WTC11 (cell line): ENCODE data around the gene HSPA1B. TPM values are rescaled to one million over a fixed set of nuclear protein-coding genes. Genes with fewer than 3 reads are reported as not detected.

Source experiments
- ATF1 ChIP-seq: sonication (generic); formaldehyde crosslinking; IDR thresholded peaks from 2 replicates; pipeline ENCODE4 v1.8.1; 2023; ENCODE audit warnings: mild to moderate bottlenecking, moderate library complexity, missing genetic modification reagents
- ESRRA ChIP-seq: sonication (generic); formaldehyde crosslinking; IDR thresholded peaks from 2 replicates; pipeline ENCODE4 v1.8.1; 2022; ENCODE audit warnings: mild to moderate bottlenecking, missing genetic modification reagents, borderline replicate concordance
- FOXK1 ChIP-seq: sonication (generic); formaldehyde crosslinking; IDR thresholded peaks from 2 replicates; pipeline ENCODE4 v1.8.0; 2022; ENCODE audit warnings: mild to moderate bottlenecking, moderate library complexity, missing genetic modification reagents
- GABPB1 ChIP-seq: sonication (generic); formaldehyde crosslinking; IDR thresholded peaks from 2 replicates; pipeline ENCODE4 v1.8.1; 2023; ENCODE audit warnings: mild to moderate bottlenecking, missing genetic modification reagents
- NFATC4 ChIP-seq: fragments of 250-450 bp; sonication (Bioruptor Pico); IDR thresholded peaks from 2 replicates; pipeline ENCODE4 v1.9.0; 2021; ENCODE audit warnings: mild to moderate bottlenecking
- NFYB ChIP-seq: sonication (generic); formaldehyde crosslinking; conservative IDR thresholded peaks from 2 replicates; pipeline ENCODE4 v1.8.0; 2022; ENCODE audit warnings: low read depth, missing genetic modification reagents
- RELA ChIP-seq: sonication (generic); formaldehyde crosslinking; IDR thresholded peaks from 2 replicates; pipeline ENCODE4 v1.8.1; 2022; ENCODE audit warnings: missing genetic modification reagents, mild to moderate bottlenecking, borderline replicate concordance
- SP1 ChIP-seq: sonication (generic); formaldehyde crosslinking; conservative IDR thresholded peaks from 2 replicates; pipeline ENCODE4 v1.8.1; 2022; ENCODE audit warnings: missing genetic modification reagents
- ZBTB21 ChIP-seq: sonication (generic); formaldehyde crosslinking; IDR thresholded peaks from 2 replicates; pipeline ENCODE4 v1.8.1; 2023; ENCODE audit warnings: mild to moderate bottlenecking, missing genetic modification reagents, borderline replicate concordance
- ZNF138 ChIP-seq: sonication (generic); formaldehyde crosslinking; conservative IDR thresholded peaks from 2 replicates; pipeline ENCODE4 v1.8.1; 2022; ENCODE audit warnings: mild to moderate bottlenecking, moderate library complexity, missing genetic modification reagents
- ZNF219 ChIP-seq: sonication (generic); formaldehyde crosslinking; IDR thresholded peaks from 2 replicates; pipeline ENCODE4 v1.8.0; 2023; ENCODE audit warnings: missing genetic modification reagents, mild to moderate bottlenecking, borderline replicate concordance
- total RNA-seq: library from RNA; stranded (reverse); gene quantifications from 3 replicates; pipeline ENCODE4 v1.2.3, GENCODE V29; 2021
- TF ChIP-seq, protein P1 (sequence below): sonication (generic); formaldehyde crosslinking; IDR thresholded peaks from 2 replicates; pipeline ENCODE4 v1.8.1; 2023; ENCODE audit warnings: mild to moderate bottlenecking, missing genetic modification reagents, borderline replicate concordance
- TF ChIP-seq, protein P2 (sequence below): sonication (generic); formaldehyde crosslinking; IDR thresholded peaks from 2 replicates; pipeline ENCODE4 v1.8.0; 2022; ENCODE audit warnings: mild to moderate bottlenecking, missing genetic modification reagents
- TF ChIP-seq, protein P3 (sequence below): fragments of 200-600 bp; IDR thresholded peaks from 2 replicates; pipeline ENCODE4 v1.8.0; 2022; ENCODE audit warnings: antibody characterized with exemption
- TF ChIP-seq, protein P4 (sequence below): fragments of 250-450 bp; sonication (Bioruptor Pico); IDR thresholded peaks from 2 replicates; pipeline ENCODE4 v1.9.0; 2021; ENCODE audit warnings: mild to moderate bottlenecking
- TF ChIP-seq, protein P5 (sequence below): sonication (generic); formaldehyde crosslinking; IDR thresholded peaks from 2 replicates; pipeline ENCODE4 v1.8.1; 2023; ENCODE audit warnings: mild to moderate bottlenecking, missing genetic modification reagents, moderate library complexity
- TF ChIP-seq, protein P6 (sequence below): sonication (generic); formaldehyde crosslinking; IDR thresholded peaks from 2 replicates; pipeline ENCODE4 v1.8.0; 2023; ENCODE audit warnings: missing genetic modification reagents, mild to moderate bottlenecking, borderline replicate concordance
- TF ChIP-seq, protein P7 (sequence below): sonication (generic); formaldehyde crosslinking; IDR thresholded peaks from 2 replicates; pipeline ENCODE4 v1.8.1; 2023; ENCODE audit warnings: mild to moderate bottlenecking, missing genetic modification reagents
- TF ChIP-seq, protein P8 (sequence below): sonication (generic); formaldehyde crosslinking; IDR thresholded peaks from 2 replicates; pipeline ENCODE4 v1.8.0; 2022; ENCODE audit warnings: mild to moderate bottlenecking, missing genetic modification reagents

The HSPA1B gene
- total RNA-seq, 1 experiment from 2014 or later: 75.3 TPM

DNA sequence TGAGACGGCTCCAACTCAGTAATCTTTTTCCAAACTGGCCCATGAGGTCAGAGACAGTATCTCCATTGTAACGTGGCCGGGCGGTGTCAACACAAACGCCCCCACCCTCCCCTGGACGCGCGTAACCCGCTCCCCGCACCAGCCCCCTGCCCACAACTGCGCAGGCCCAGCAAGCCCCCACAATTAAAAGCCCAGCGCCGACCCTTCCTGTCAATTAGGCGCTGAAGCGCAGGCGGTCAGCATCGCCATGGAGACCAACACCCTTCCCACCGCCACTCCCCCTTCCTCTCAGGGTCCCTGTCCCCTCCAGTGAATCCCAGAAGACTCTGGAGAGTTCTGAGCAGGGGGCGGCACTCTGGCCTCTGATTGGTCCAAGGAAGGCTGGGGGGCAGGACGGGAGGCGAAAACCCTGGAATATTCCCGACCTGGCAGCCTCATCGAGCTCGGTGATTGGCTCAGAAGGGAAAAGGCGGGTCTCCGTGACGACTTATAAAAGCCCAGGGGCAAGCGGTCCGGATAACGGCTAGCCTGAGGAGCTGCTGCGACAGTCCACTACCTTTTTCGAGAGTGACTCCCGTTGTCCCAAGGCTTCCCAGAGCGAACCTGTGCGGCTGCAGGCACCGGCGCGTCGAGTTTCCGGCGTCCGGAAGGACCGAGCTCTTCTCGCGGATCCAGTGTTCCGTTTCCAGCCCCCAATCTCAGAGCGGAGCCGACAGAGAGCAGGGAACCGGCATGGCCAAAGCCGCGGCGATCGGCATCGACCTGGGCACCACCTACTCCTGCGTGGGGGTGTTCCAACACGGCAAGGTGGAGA lies 12.3 kb upstream of the HSPA1B start, which contains the start of the genes HSPA1A and HSPA1L (continued):
- TF ChIP-seq FOXK1 (0 out of 2 replicates have a peak, but pooled peaks have one; percentile 39), ESRRA (CRISPR knock-in tag) (no peak), ZNF219 (no peak), ATF1 (CRISPR knock-in tag) (no peak), SP1 (peak; percentile 17; the same call in 1 of the 2 replicates), NFYB (CRISPR knock-in tag) (peak; percentile 66), GABPB1 (CRISPR knock-in tag) (peak; percentile 56), ZBTB21 (no peak), RELA (no peak), ZNF138 (CRISPR knock-in tag) (no peak), NFATC4 (CRISPR knock-in tag) (no peak)
- TF ChIP-seq, protein P1, sequence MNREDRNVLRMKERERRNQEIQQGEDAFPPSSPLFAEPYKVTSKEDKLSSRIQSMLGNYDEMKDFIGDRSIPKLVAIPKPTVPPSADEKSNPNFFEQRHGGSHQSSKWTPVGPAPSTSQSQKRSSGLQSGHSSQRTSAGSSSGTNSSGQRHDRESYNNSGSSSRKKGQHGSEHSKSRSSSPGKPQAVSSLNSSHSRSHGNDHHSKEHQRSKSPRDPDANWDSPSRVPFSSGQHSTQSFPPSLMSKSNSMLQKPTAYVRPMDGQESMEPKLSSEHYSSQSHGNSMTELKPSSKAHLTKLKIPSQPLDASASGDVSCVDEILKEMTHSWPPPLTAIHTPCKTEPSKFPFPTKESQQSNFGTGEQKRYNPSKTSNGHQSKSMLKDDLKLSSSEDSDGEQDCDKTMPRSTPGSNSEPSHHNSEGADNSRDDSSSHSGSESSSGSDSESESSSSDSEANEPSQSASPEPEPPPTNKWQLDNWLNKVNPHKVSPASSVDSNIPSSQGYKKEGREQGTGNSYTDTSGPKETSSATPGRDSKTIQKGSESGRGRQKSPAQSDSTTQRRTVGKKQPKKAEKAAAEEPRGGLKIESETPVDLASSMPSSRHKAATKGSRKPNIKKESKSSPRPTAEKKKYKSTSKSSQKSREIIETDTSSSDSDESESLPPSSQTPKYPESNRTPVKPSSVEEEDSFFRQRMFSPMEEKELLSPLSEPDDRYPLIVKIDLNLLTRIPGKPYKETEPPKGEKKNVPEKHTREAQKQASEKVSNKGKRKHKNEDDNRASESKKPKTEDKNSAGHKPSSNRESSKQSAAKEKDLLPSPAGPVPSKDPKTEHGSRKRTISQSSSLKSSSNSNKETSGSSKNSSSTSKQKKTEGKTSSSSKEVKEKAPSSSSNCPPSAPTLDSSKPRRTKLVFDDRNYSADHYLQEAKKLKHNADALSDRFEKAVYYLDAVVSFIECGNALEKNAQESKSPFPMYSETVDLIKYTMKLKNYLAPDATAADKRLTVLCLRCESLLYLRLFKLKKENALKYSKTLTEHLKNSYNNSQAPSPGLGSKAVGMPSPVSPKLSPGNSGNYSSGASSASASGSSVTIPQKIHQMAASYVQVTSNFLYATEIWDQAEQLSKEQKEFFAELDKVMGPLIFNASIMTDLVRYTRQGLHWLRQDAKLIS (CRISPR knock-in tag): no peak
- TF ChIP-seq, protein P2, sequence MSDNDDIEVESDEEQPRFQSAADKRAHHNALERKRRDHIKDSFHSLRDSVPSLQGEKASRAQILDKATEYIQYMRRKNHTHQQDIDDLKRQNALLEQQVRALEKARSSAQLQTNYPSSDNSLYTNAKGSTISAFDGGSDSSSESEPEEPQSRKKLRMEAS: peak; percentile 36; the same call in 1 of the 2 replicates
- TF ChIP-seq, protein P3, sequence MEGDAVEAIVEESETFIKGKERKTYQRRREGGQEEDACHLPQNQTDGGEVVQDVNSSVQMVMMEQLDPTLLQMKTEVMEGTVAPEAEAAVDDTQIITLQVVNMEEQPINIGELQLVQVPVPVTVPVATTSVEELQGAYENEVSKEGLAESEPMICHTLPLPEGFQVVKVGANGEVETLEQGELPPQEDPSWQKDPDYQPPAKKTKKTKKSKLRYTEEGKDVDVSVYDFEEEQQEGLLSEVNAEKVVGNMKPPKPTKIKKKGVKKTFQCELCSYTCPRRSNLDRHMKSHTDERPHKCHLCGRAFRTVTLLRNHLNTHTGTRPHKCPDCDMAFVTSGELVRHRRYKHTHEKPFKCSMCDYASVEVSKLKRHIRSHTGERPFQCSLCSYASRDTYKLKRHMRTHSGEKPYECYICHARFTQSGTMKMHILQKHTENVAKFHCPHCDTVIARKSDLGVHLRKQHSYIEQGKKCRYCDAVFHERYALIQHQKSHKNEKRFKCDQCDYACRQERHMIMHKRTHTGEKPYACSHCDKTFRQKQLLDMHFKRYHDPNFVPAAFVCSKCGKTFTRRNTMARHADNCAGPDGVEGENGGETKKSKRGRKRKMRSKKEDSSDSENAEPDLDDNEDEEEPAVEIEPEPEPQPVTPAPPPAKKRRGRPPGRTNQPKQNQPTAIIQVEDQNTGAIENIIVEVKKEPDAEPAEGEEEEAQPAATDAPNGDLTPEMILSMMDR: no peak
- TF ChIP-seq, protein P4, sequence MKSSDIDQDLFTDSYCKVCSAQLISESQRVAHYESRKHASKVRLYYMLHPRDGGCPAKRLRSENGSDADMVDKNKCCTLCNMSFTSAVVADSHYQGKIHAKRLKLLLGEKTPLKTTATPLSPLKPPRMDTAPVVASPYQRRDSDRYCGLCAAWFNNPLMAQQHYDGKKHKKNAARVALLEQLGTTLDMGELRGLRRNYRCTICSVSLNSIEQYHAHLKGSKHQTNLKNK (CRISPR knock-in tag): no peak
- TF ChIP-seq, protein P5, sequence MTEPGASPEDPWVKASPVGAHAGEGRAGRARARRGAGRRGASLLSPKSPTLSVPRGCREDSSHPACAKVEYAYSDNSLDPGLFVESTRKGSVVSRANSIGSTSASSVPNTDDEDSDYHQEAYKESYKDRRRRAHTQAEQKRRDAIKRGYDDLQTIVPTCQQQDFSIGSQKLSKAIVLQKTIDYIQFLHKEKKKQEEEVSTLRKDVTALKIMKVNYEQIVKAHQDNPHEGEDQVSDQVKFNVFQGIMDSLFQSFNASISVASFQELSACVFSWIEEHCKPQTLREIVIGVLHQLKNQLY (CRISPR knock-in tag): no peak
- TF ChIP-seq, protein P6, sequence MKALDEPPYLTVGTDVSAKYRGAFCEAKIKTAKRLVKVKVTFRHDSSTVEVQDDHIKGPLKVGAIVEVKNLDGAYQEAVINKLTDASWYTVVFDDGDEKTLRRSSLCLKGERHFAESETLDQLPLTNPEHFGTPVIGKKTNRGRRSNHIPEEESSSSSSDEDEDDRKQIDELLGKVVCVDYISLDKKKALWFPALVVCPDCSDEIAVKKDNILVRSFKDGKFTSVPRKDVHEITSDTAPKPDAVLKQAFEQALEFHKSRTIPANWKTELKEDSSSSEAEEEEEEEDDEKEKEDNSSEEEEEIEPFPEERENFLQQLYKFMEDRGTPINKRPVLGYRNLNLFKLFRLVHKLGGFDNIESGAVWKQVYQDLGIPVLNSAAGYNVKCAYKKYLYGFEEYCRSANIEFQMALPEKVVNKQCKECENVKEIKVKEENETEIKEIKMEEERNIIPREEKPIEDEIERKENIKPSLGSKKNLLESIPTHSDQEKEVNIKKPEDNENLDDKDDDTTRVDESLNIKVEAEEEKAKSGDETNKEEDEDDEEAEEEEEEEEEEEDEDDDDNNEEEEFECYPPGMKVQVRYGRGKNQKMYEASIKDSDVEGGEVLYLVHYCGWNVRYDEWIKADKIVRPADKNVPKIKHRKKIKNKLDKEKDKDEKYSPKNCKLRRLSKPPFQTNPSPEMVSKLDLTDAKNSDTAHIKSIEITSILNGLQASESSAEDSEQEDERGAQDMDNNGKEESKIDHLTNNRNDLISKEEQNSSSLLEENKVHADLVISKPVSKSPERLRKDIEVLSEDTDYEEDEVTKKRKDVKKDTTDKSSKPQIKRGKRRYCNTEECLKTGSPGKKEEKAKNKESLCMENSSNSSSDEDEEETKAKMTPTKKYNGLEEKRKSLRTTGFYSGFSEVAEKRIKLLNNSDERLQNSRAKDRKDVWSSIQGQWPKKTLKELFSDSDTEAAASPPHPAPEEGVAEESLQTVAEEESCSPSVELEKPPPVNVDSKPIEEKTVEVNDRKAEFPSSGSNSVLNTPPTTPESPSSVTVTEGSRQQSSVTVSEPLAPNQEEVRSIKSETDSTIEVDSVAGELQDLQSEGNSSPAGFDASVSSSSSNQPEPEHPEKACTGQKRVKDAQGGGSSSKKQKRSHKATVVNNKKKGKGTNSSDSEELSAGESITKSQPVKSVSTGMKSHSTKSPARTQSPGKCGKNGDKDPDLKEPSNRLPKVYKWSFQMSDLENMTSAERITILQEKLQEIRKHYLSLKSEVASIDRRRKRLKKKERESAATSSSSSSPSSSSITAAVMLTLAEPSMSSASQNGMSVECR: 0 out of 2 replicates have a peak, but pooled peaks have one; percentile 53
- TF ChIP-seq, protein P7, sequence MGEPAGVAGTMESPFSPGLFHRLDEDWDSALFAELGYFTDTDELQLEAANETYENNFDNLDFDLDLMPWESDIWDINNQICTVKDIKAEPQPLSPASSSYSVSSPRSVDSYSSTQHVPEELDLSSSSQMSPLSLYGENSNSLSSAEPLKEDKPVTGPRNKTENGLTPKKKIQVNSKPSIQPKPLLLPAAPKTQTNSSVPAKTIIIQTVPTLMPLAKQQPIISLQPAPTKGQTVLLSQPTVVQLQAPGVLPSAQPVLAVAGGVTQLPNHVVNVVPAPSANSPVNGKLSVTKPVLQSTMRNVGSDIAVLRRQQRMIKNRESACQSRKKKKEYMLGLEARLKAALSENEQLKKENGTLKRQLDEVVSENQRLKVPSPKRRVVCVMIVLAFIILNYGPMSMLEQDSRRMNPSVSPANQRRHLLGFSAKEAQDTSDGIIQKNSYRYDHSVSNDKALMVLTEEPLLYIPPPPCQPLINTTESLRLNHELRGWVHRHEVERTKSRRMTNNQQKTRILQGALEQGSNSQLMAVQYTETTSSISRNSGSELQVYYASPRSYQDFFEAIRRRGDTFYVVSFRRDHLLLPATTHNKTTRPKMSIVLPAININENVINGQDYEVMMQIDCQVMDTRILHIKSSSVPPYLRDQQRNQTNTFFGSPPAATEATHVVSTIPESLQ (CRISPR knock-in tag): no peak
- TF ChIP-seq, protein P8, sequence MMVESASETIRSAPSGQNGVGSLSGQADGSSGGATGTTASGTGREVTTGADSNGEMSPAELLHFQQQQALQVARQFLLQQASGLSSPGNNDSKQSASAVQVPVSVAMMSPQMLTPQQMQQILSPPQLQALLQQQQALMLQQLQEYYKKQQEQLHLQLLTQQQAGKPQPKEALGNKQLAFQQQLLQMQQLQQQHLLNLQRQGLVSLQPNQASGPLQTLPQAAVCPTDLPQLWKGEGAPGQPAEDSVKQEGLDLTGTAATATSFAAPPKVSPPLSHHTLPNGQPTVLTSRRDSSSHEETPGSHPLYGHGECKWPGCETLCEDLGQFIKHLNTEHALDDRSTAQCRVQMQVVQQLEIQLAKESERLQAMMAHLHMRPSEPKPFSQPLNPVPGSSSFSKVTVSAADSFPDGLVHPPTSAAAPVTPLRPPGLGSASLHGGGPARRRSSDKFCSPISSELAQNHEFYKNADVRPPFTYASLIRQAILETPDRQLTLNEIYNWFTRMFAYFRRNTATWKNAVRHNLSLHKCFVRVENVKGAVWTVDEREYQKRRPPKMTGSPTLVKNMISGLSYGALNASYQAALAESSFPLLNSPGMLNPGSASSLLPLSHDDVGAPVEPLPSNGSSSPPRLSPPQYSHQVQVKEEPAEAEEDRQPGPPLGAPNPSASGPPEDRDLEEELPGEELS (CRISPR knock-in tag): peak; percentile 52; the same call in 1 of the 2 replicates
- TF ChIP-seq, all 79 proteins: peak for 10
